EL (cell line): ENCODE measurements around the gene OSBP2.
"Not testable (repeated sequence)": the region's sequence is repeated elsewhere in the genome, so short reads cannot be mapped to it uniquely, and the experiment has no call there.

ENCODE experiments used
- DNase-seq: peaks from one replicate; pipeline ENCODE4 v3.0.0-alpha.2; 2016

The OSBP2 gene

GRCh38 chr22:30694640-30695350 is at the start of gene OSBP2:
Gene OSBP2 (plus strand): TSS chr22:30694874. CDS start chr22:30694910, 36 bp downstream.
- peak; percentile 35 for DNase-seq

DNA sequence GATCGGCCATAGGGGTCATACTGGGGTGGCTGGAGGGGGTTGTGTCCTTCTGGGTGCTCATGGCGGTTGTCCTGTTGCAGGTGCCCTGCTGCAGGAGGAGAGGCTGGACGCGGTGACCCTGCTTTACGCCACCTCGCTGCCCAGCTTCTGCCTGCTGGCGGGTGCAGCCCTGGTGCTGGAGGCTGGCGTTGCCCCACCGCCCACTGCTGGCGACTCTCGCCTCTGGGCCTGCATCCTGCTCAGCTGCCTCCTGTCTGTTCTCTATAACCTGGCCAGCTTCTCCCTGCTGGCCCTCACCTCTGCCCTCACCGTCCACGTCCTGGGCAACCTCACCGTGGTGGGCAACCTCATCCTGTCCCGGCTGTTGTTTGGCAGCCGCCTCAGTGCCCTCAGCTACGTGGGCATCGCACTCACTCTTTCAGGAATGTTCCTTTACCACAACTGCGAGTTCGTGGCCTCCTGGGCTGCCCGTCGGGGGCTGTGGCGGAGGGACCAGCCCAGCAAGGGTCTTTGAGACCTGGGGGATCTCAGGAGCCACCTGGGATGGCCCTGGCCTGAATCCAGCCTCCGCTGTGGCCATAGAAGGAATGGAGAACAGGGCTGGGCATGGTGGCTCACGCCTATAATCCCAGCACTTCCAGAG is 48.0 kb upstream of the OSBP2 start:
- no peak for DNase-seq

GRCh38 chr22:30647536-30647935 is 47.1 kb upstream of the OSBP2 start:
- DNase-seq: no peak

GRCh38 chr22:30648825-30649224 is 45.8 kb upstream of the OSBP2 start:
- DNase-seq: no peak

DNA sequence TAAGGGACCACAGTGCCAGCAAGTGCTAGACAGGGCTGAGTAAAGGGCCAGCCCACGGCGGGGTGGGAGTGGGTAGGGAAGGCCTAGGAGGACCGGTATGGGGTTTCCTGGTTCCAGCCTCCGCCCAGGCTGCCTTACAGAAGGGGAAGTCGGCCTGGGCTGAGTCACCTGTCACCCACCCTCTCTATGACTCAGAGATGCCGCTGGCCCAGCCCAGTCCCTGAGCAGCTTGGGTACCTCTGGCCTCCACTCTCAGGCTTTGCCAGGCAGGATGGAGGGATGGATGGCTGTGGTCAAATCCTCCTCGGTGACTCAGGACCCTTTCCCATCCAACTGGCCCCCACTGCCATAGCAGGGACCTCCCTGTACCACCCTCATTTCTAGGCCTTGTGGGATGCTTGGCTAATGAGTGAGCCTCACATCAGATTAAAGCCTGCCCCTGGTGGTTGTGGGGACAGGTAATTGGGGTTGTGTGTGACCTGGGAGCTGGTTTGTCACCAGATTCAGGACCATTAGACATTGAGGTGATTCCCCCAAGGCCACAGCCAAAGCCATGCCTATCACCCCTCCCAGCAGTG is 45.2 kb upstream of the OSBP2 start:
- peak; percentile 92 for DNase-seq

GRCh38 chr22:30650508-30651116 is 44.1 kb upstream of the OSBP2 start:
- no peak for DNase-seq

GRCh38 chr22:30652852-30653251 is 41.8 kb upstream of the OSBP2 start:
- no peak for DNase-seq

DNA sequence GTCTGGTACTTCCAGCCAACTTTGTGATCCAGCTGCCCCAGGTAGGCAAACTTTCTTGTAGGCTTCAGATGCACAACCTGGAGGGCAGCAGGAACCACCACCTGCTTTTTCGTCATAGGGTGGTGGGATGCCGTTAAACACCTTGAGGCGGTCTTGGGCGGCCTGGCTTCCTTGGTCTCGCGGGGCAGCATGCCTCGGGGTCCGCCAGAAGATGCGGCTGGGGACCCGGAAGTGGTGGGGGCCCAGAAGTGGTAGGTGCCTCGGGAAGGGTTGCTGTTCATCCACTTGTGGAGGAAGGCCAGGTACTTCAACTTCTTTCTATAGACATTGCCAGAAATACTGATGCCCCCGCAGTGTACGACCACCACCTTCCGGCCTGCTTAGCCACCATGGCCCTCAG is 40.3 kb upstream of the OSBP2 start:
- DNase-seq: no peak

GRCh38 chr22:30655532-30655931 is 39.1 kb upstream of the OSBP2 start:
- DNase-seq: no peak

DNA sequence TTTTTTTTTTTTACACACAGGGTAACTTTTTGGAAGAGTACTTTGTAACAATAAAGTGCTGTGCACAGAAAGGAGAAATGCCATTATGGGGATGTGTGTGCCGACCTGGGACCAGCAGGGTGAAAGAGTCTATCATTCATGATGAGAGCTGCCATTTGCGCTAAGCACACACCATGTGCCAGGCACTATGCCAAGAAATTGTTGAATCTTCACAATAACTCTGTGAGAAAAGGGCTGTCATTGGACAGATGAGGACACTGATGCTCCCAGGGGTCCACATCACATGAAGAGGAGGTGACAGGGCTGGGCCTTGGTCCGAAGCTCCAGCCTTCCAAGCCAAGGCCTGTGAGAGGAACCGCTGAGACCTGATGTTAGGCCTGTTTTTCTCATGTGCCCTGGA is 32.6 kb upstream of the OSBP2 start:
- DNase-seq: no peak

GRCh38 chr22:30664798-30665197 is 29.9 kb upstream of the OSBP2 start:
- DNase-seq: no peak

DNA sequence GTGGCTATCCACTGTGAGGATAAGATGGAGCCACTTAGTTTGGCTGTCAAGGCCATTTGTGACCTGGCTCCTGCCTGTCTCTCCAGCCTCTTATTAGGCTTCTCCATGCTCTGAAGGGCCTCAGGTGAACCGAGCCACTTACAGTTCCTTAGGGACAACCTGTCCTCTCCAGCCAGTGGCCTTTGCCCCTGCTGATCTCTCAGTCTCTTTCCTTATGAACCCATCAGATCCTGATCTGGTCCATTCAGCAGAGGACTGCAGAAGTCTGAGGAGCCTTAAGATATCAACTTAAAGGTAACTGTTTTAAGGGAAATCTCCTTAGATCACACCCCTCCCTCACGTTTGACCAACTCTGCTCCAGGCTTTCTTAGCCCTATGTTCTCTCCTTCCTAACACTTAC is 29.4 kb upstream of the OSBP2 start:
- no peak for DNase-seq

- DNase-seq: no peak
These were observed 28.9 kb upstream of the OSBP2 start for GRCh38 chr22:30665786-30666185.

DNA sequence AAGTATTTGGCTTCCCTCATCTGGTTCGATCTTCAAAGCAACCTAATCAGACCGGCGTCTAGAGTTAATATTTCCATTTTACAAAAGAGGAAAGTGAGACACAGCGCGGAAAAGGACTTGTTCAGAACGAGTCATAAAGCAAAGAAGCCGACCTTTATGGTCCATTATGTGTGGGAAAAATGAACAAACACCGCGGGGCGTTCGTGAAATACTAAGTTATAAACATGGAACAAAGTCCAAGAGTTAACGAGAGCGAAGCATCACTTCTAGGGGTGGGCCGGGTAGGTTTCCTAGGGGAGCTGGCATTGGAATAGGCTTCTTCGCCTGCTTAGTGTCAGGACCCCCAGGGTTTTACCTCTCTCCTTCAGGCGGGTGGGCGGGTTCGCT is 27.6 kb upstream of the OSBP2 start:
- DNase-seq: no peak

DNA sequence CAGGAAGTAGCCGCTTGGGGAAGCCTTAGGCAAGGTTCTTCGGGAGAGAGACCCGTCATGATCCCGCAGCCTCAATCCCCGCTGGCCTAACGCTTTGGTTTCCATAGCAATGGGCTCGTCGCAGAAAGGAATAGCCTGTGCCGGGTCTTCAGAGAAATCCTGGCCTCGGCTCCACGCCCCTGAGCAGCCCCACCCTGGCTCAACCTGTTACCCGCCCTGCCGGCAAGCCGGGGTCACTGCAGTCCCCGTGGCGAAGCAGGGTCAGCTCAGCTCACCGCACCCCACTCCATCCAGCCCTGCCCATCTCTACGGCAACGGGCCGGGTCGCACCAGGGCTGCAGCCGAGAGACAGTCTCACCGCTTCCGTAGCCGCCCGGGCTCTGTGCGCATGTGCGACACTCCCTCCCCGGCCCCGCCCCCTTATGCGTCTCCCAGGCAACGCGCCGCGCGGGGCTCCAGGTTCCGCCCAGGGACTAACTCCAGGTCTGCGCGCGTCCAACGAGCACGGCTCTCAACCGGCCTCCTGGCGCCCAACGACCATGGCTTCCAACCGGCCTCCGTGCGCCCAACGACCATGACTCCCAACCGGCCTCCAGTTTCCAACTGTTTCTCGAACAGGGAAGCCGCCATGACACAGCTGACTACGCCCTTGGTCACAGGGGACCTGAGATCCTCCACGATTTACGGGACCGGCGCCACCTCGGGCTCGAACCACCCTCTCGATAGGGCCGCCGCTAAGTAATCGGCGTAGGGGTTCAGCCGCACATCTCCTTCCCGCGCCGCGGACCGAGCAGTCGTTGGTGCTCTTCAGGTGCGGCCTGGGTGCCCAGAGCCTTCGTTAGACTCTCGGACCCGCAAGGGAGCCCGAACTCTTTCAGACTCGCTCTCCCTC is 26.9 kb upstream of the OSBP2 start, which contains the start of gene DUSP18:
TSS of gene DUSP18 (minus strand) at position 382 of the 892 bp plus-strand sequence. CDS start 3,872 bp downstream, outside the sequence.
- DNase-seq: peak; percentile 92

GRCh38 chr22:30668386-30668710 is 26.3 kb upstream of the OSBP2 start:
- no peak for DNase-seq

DNA sequence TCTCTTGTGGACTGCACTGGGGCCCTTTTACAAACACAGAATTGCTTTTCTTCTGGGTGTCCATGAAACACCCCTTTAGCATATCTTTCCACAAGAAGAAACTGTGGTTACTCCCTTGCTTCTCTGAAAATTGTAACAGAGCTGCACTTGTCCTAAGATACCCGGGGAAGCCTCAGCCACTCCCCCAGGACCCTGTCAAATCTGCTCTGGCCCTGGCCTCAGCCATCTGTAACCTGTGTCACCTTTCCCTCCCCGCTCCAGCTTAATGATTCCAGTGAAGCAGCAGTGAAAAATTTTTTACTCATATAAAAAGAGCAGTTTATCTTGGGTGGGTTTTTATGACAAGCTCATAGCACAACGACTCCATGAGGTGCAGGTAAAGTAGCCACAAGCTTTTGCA is 23.6 kb upstream of the OSBP2 start:
- no peak for DNase-seq

DNA sequence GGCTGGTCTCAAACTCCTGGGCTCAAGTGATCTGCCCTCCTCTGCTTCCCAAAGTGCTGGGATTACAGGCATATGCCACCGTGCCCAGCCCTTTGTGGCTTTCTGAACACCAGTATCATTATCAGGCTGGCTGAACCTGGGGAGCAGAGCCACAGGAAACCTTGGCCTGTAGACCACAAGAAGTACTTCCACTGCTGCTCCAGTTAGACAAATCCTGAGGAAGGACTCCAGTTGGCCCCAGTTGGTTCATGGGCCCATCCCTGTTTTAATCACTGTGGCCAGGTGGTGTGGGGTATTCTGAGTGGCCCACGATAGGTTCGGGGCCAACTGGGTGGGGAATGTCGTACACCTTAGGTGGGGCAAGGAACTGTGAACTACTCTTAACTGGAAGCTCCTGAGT is 21.5 kb upstream of the OSBP2 start:
- no peak for DNase-seq

- no peak for DNase-seq
These were observed 20.2 kb upstream of the OSBP2 start for GRCh38 chr22:30674482-30674881.

DNA sequence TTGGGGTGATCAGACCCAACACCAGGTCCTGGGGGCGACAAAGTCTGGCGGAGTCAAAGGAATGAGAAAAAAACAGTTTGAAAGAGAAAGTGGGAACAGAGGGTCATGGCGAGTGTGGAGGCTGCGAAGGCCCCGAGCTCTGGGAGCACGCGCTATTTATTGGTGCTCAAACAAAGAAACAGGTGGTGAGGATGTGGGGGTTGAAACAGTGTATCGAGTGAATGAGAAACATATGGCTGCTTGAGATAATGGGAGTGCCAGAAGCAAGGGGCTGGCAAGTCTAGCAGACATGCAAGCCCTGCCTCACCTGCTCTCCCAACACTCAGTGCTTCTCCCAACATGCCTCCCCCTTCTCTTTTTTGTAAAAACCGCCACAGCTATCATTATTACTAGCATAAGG is 19.2 kb upstream of the OSBP2 start:
- DNase-seq: no peak

GRCh38 chr22:30676565-30676964 is 18.1 kb upstream of the OSBP2 start:
- DNase-seq: not testable (repeated sequence)

GRCh38 chr22:30679895-30680690 is 14.6 kb upstream of the OSBP2 start:
- DNase-seq: not testable (repeated sequence)
